Activated CD8-positive, alpha-beta memory T cell treated with anti-CD3 and anti-CD28 coated beads, Interleukin-2, amount 10 ng/mL, durations not matched to agents 7 days and 5 days (primary cell): ENCODE measurements around the gene TRPM2. TPM values are rescaled to one million over a fixed set of nuclear protein-coding genes. Genes with fewer than 3 reads are reported as not detected.
"Not testable (repeated sequence)": the region's sequence is repeated elsewhere in the genome, so short reads cannot be mapped to it uniquely, and the experiment has no call there.

ENCODE experiments used
- ATAC-seq: fragments of 150-1000 bp; cut with Tn5 transposase; one replicate; pipeline ENCODE4 v1.10.0; 2021; ENCODE audit warnings: moderate library complexity
- CTCF ChIA-PET: fragments of 350-600 bp; sonication (Branson Sonifier 250); formaldehyde crosslinking; loops from one replicate; lab custom pipeline; 2021; ENCODE audit warnings: antibody characterized with exemption; lab: Charles Lee
- DNase-seq: peaks from one replicate; pipeline ENCODE4 v3.0.0-alpha.2; 2020
- H3K27ac Mint-ChIP-seq: one replicate; pipeline ENCODE4 v1.8.0; 2021; ENCODE audit warnings: mild to moderate bottlenecking, mixed read lengths
- H3K27me3 Mint-ChIP-seq: one replicate; pipeline ENCODE4 v1.8.0; 2021; ENCODE audit warnings: mixed read lengths
- H3K36me3 Mint-ChIP-seq: one replicate; pipeline ENCODE4 v1.8.0; 2021; ENCODE audit warnings: mild to moderate bottlenecking, mixed read lengths
- H3K4me1 Mint-ChIP-seq: one replicate; pipeline ENCODE4 v1.8.0; 2021; ENCODE audit warnings: mixed read lengths
- H3K4me3 Mint-ChIP-seq: one replicate; pipeline ENCODE4 v1.8.0; 2021; ENCODE audit warnings: mild to moderate bottlenecking, moderate library complexity, mixed read lengths
- H3K9me3 Mint-ChIP-seq: one replicate; pipeline ENCODE4 v1.8.0; 2022; ENCODE audit warnings: low read depth, mixed read lengths
- total RNA-seq, 2 experiments: library from RNA; stranded (reverse); gene quantifications; one replicate each; pipeline ENCODE4 v1.2.3, GENCODE V29; 2021

The TRPM2 gene
- total RNA-seq, 2 experiments from 2014 or later: 21.2 to 32.7 TPM

DNA sequence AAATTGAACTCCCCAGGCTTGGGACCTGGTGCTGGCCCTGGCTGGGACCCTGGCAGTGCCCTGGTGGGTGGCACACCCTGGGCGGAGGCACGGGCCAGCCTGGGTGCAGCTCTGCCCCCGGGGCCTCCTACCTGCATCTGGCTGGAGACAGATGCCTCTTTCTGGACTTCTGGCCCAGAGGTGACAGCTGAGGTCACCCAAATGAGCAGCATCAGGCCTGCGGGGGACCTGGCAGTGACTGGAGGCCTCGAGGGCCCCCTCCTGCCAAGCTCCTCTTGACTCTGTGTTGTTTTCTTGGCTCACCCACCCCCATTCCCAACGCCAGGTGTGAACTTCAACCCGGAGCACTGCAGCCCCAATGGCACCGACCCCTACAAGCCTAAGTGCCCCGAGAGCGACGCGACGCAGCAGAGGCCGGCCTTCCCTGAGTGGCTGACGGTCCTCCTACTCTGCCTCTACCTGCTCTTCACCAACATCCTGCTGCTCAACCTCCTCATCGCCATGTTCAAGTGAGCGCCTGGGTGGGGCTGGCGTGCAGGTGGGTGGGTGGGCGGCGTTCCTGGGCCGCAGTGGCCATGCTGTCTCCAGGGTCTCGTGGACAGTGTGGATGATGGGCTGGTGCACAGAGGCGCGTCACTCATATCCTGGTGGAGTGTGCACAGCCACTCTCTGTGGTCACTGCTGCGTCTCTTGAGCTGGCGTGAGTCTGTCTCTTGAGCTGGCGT, 60.3 kb downstream of the TRPM2 start:
- Mint-ChIP-seq H3K4me3 (no peak overlapping the region), H3K36me3 (peaks cover 33% of the 10 kb centered on the region), H3K9me3 (peaks cover 5% of the 10 kb centered on the region), H3K27ac (no peak overlapping the region), H3K27me3 (peaks cover 3% of the 10 kb centered on the region), H3K4me1 (no peaks in the 10 kb centered on the region)
- CTCF ChIA-PET: no interaction called here
- no peak for DNase-seq
- no peak for ATAC-seq

- Mint-ChIP-seq H3K4me1 (no peaks in the 10 kb centered on the region), H3K27ac (no peak overlapping the region), H3K27me3 (peaks cover 3% of the 10 kb centered on the region), H3K9me3 (peaks cover 5% of the 10 kb centered on the region), H3K36me3 (peaks cover 35% of the 10 kb centered on the region), H3K4me3 (no peak overlapping the region)
- no peak for ATAC-seq
- no peak for DNase-seq
- CTCF ChIA-PET: no interaction called here
Measured at GRCh38 chr21:44414291-44415072, 61.1 kb downstream of the TRPM2 start.

- ATAC-seq (no peak), DNase-seq (no peak)
- CTCF ChIA-PET: no interaction called here
- no peaks in the 10 kb centered on the region for H3K4me1 Mint-ChIP-seq
- peaks cover 36% of the 10 kb centered on the region for H3K36me3 Mint-ChIP-seq
- no peak overlapping the region for H3K27ac Mint-ChIP-seq
- peaks cover 8% of the 10 kb centered on the region for H3K9me3 Mint-ChIP-seq
- H3K27me3 Mint-ChIP-seq: peaks cover 3% of the 10 kb centered on the region
- H3K4me3 Mint-ChIP-seq: no peak overlapping the region
Measured at GRCh38 chr21:44415073-44416025, 61.9 kb downstream of the TRPM2 start.

DNA sequence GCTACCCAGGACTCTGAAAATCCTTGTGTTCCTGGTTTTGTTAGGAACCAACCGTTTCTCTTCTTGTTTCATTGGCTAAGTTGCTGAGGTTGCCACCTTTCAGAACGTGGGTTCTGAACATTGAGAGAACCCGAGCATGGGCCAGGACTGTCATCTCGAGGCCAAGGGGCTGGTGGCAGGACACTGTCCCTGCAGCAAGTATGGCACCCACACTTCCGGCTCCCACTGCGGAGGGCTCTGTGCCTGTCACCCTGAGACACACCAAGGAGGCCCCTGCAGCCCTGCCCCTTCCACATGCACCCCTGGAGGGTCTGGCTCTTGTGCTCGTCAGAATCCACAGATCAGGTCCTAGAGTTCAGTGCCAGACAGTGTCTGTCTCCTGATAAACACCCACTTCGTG, 62.8 kb downstream of the TRPM2 start:
- CTCF ChIA-PET: no interaction called here
- peaks cover 36% of the 10 kb centered on the region for H3K36me3 Mint-ChIP-seq
- H3K27me3 Mint-ChIP-seq: peaks cover 3% of the 10 kb centered on the region
- no peak overlapping the region for H3K27ac Mint-ChIP-seq
- ATAC-seq (no peak), DNase-seq (no peak)
- H3K9me3 Mint-ChIP-seq: peaks cover 8% of the 10 kb centered on the region
- no peaks in the 10 kb centered on the region for H3K4me1 Mint-ChIP-seq
- no peak overlapping the region for H3K4me3 Mint-ChIP-seq

GRCh38 chr21:44417621-44418107, 64.2 kb downstream of the TRPM2 start:
- H3K9me3 Mint-ChIP-seq, DNase-seq, ATAC-seq, H3K27ac Mint-ChIP-seq, H3K4me3 Mint-ChIP-seq, H3K4me1 Mint-ChIP-seq, CTCF ChIA-PET, H3K27me3 Mint-ChIP-seq: not testable (repeated sequence)
- peaks cover 30% of the 10 kb centered on the region for H3K36me3 Mint-ChIP-seq

DNA sequence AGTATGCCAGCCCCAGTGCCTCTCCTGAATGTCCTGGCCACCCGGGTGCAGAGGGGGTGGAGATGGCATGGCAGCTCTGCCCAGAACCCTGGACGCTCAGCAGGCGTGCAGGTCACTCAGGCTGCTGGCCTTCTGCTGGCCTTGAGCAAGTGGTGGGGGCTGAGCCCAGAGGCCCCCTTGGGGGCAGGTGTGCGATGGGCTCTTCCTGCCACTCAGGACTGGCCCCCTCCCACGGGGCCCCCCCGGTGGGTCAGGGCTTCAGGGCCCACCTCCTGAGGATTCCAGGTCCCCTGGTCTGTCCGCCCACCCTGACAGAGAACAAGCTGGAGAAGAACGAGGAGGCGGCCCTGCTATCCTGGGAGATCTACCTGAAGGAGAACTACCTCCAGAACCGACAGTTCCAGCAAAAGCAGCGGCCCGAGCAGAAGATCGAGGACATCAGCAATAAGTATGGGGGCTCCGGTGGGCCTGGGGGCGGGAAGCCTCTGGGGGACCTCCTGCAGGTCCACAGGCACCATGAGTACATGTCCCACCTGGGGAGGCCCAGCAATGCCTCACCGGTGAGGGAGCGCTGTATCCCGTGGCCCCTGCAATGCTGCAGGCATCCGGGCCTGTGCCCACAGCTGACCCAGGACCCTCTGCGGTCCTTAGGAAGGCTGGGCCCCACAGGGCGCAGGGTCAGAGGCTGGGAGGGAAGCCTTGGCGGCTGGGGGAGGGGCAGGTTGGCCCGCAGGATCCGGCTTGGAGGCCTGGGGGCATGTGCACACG, 64.9 kb downstream of the TRPM2 start:
- Mint-ChIP-seq H3K4me1 (no peaks in the 10 kb centered on the region), H3K9me3 (peaks cover 6% of the 10 kb centered on the region), H3K27ac (no peak overlapping the region), H3K36me3 (peaks cover 28% of the 10 kb centered on the region), H3K4me3 (no peak overlapping the region), H3K27me3 (no peaks in the 10 kb centered on the region)
- DNase-seq (no peak), ATAC-seq (no peak)
- CTCF ChIA-PET: no interaction called here

GRCh38 chr21:44418876-44419230, 65.4 kb downstream of the TRPM2 start:
- no peak for ATAC-seq
- Mint-ChIP-seq H3K4me3 (no peak overlapping the region), H3K4me1 (no peaks in the 10 kb centered on the region), H3K27ac (no peak overlapping the region), H3K27me3 (no peaks in the 10 kb centered on the region), H3K9me3 (peaks cover 6% of the 10 kb centered on the region), H3K36me3 (peaks cover 28% of the 10 kb centered on the region)
- no peak for DNase-seq
- CTCF ChIA-PET: no interaction called here

- Mint-ChIP-seq H3K4me3 (no peak overlapping the region), H3K9me3 (peaks cover 6% of the 10 kb centered on the region), H3K4me1 (no peaks in the 10 kb centered on the region), H3K27me3 (no peaks in the 10 kb centered on the region), H3K36me3 (peaks cover 22% of the 10 kb centered on the region), H3K27ac (no peak overlapping the region)
- no peak for ATAC-seq
- DNase-seq: no peak
- CTCF ChIA-PET: no interaction called here
Measured at GRCh38 chr21:44419679-44420078, 66.3 kb downstream of the TRPM2 start.

GRCh38 chr21:44420416-44421205, 67.2 kb downstream of the TRPM2 start:
- CTCF ChIA-PET: no interaction called here
- DNase-seq (no peak), ATAC-seq (no peak)
- H3K4me1 Mint-ChIP-seq: no peaks in the 10 kb centered on the region
- peaks cover 6% of the 10 kb centered on the region for H3K9me3 Mint-ChIP-seq
- peaks cover 18% of the 10 kb centered on the region for H3K36me3 Mint-ChIP-seq
- H3K27ac Mint-ChIP-seq: no peak overlapping the region
- H3K27me3 Mint-ChIP-seq: no peaks in the 10 kb centered on the region
- no peak overlapping the region for H3K4me3 Mint-ChIP-seq

- Mint-ChIP-seq H3K36me3 (peaks cover 19% of the 10 kb centered on the region), H3K27me3 (no peaks in the 10 kb centered on the region), H3K9me3 (peaks cover 6% of the 10 kb centered on the region), H3K4me3 (no peak overlapping the region), H3K4me1 (no peaks in the 10 kb centered on the region), H3K27ac (no peak overlapping the region)
- CTCF ChIA-PET: no interaction called here
- no peak for DNase-seq
- no peak for ATAC-seq
Measured at GRCh38 chr21:44421901-44422840, 68.8 kb downstream of the TRPM2 start.

DNA sequence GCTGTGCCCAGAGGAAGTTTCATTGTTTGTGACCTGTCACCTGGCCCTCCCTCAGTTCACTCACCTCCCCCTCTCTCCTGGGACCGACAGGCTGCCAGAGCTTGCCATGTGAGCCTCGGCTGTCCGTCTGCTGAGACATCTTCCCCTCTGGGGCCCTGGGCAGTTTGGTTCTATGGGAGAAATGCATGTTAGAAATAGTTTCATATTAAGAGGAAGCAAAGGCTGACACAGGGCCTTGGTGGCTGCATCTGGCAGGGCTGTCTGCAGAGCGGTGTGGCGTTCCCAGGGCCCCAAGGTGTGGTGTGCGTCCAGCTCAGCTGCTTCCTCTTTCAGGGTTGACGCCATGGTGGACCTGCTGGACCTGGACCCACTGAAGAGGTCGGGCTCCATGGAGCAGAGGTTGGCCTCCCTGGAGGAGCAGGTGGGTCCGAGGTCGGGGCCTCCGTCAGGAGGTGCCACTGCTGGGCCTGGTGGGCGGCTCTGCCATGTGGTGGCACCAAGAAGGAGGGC, 69.9 kb downstream of the TRPM2 start:
- Mint-ChIP-seq H3K27me3 (no peaks in the 10 kb centered on the region), H3K27ac (no peak overlapping the region), H3K4me1 (no peaks in the 10 kb centered on the region), H3K4me3 (no peak overlapping the region), H3K9me3 (peaks cover 6% of the 10 kb centered on the region), H3K36me3 (peaks cover 18% of the 10 kb centered on the region)
- ATAC-seq: no peak
- DNase-seq: no peak
- CTCF ChIA-PET: no interaction called here
